A673 (cell line): ENCODE results near the gene ROS1. TPM values are rescaled to one million over a fixed set of nuclear protein-coding genes. Genes with fewer than 3 reads are reported as not detected.

Experiments
- BruUV-seq: library from RNA; stranded (reverse); fragments of 400-500 nt; replicated peaks from 2 replicates; lab custom pipeline; 2021; lab: Mats Ljungman, UMichigan
- CTCF ChIA-PET: fragments of 300-600 bp; sonication (Branson Sonifier 250); formaldehyde crosslinking; loops from one replicate; lab custom pipeline; 2022; ENCODE audit warnings: antibody characterized with exemption; lab: Charles Lee
- POLR2A ChIA-PET: fragments of 300-600 bp; sonication (Branson Sonifier 250); formaldehyde crosslinking; loops from one replicate; lab custom pipeline; 2022; ENCODE audit warnings: antibody characterized with exemption; ENCODE audit not compliant: low non-redundant PET; lab: Charles Lee
- DNase-seq: peaks from one replicate; pipeline ENCODE4 v3.0.0-alpha.2; 2015; ENCODE audit warnings: low spot score
- H3K27ac ChIP-seq: fragments of 200-600 bp; sonication (generic); 2 replicates; pipeline ENCODE4 v1.5.1; 2016; ENCODE audit warnings: mixed run types, low read depth, mild to moderate bottlenecking, mixed read lengths, antibody characterized with exemption, low read length; ENCODE audit not compliant: poor library complexity, severe bottlenecking
- H3K27me3 ChIP-seq: fragments of 200-600 bp; sonication (generic); replicated peaks from 2 replicates; pipeline ENCODE4 v1.6.1; 2017; ENCODE audit warnings: mixed run types, low read depth, mild to moderate bottlenecking, mixed read lengths, antibody characterized with exemption, low read length; ENCODE audit not compliant: insufficient read depth, poor library complexity
- H3K36me3 ChIP-seq: fragments of 200-600 bp; sonication (generic); 2 replicates; pipeline ENCODE4 v1.6.1; 2016; ENCODE audit warnings: mixed run types, mild to moderate bottlenecking, mixed read lengths, antibody characterized with exemption, low read length; ENCODE audit not compliant: insufficient read depth, poor library complexity, severe bottlenecking
- H3K4me1 ChIP-seq: fragments of 200-600 bp; sonication (generic); 2 replicates; pipeline ENCODE4 v1.6.1; 2017; ENCODE audit warnings: mixed run types, mild to moderate bottlenecking, mixed read lengths, antibody characterized with exemption, low read length; ENCODE audit not compliant: insufficient read depth, poor library complexity, severe bottlenecking
- H3K4me3 ChIP-seq: fragments of 200-600 bp; sonication (generic); 2 replicates; pipeline ENCODE4 v1.5.1; 2016; ENCODE audit warnings: low read depth, mixed run types, mild to moderate bottlenecking, mixed read lengths, low read length; ENCODE audit not compliant: poor library complexity, severe bottlenecking
- H3K9me3 ChIP-seq: fragments of 200-600 bp; sonication (generic); 2 replicates; pipeline ENCODE4 v1.6.1; 2016; ENCODE audit warnings: mixed run types, low read depth, mild to moderate bottlenecking, mixed read lengths, antibody characterized with exemption, low read length; ENCODE audit not compliant: poor library complexity, severe bottlenecking
- CTCF ChIP-seq: fragments of 300-800, 200-600 bp; sonication (generic); conservative IDR thresholded peaks from 2 replicates; pipeline ENCODE4 v1.5.1; 2017; ENCODE audit warnings: low read depth, mild to moderate bottlenecking, antibody characterized with exemption, low read length, moderate library complexity, mixed read lengths
- EZH2 ChIP-seq: fragments of 200-600 bp; sonication (generic); IDR thresholded peaks from 2 replicates; pipeline ENCODE4 v1.6.1; 2017; ENCODE audit warnings: borderline replicate concordance, low read depth, mild to moderate bottlenecking, mixed read lengths, antibody characterized with exemption, low read length; ENCODE audit not compliant: poor library complexity, severe bottlenecking
- intact Hi-C: fragments of 100-400 bp; cut with micrococcal nuclease; formaldehyde crosslinking; loops from one replicate; pipeline ENCODE4 v1.10.0; 2022; ENCODE audit not compliant: unreplicated experiment
- total RNA-seq: library from RNA; stranded (reverse); gene quantifications from 2 replicates; pipeline ENCODE4 v1.2.3, GENCODE V29; 2021

The ROS1 gene
- total RNA-seq, 1 experiment from 2014 or later: not detected

DNA sequence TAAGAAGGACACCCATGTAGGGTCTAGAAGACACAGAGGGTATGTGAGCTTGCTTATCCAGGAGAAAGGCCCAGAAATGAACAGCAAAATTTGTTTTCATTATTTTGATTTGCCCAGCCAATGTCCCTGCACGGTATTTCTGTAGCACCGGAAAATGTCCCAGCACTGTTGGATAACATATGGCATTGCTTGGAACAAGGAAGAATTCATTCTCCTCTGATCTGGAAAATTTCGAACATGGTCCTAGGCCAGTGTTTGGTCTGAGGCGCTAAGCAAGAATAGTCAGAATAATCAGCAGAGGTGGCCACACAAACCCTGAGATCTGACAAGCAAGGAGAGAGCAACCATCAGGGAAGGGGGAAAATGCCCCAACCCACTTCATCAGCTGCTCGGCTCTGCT is 26.6 kb downstream of the ROS1 start:
- BruUV-seq: no TSS peak
- ChIA-PET POLR2A (no interaction called here), CTCF (no interaction called here)
- intact Hi-C loops: loop anchor here (5.0 kb wide), 1 partner anchor 208 kb away; no protein-coding TSS in a partner anchor
- H3K4me3 ChIP-seq: no peak overlapping the region
- H3K27me3 ChIP-seq: peaks cover 4% of the 10 kb centered on the region
- no peaks in the 10 kb centered on the region for H3K4me1 ChIP-seq
- DNase-seq: no peak
- TF ChIP-seq EZH2 (no peak), CTCF (no peak)
- no peaks in the 10 kb centered on the region for H3K36me3 ChIP-seq
- H3K27ac ChIP-seq: no peak overlapping the region
- no peaks in the 10 kb centered on the region for H3K9me3 ChIP-seq

DNA sequence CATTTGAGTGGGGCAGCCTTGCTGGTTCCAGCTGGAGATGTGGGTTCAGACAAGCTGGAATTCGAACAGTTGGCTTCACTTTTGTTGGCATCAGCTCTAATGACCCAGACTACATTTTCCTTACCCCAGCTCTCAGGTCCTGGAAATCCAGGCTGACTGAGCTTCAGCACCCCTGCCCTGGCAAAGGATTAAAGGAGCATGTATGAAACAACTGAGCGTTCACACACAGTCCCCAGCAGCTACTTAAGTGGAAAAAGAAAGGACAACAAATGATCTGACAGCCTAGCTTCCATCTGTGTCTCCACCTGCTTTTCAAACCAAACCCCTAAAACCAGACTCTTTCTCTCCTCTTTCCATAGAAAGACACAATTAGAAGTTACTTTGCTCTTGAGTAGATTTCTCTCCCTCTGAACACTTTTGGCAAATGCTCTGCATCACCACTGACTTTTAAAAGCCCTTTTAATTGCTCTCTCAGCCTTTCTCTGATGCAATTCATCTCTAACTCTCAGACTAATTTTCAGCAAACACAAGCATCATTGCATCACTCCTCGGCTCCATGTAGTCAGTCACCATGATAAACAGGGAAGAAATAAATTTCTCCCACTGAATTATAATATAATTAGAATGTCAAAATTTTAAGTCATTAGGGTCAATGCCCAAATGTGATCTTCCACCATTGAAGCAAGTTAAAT is 28.1 kb downstream of the ROS1 start:
- CTCF ChIA-PET: no interaction called here
- Histone ChIP-seq H3K36me3 (no peaks in the 10 kb centered on the region), H3K9me3 (no peaks in the 10 kb centered on the region), H3K27ac (no peak overlapping the region), H3K27me3 (peaks cover 4% of the 10 kb centered on the region), H3K4me1 (no peaks in the 10 kb centered on the region), H3K4me3 (no peak overlapping the region)
- no TSS peak for BruUV-seq
- intact Hi-C loops: loop anchor here (5.0 kb wide), 1 partner anchor 210 kb away; no protein-coding TSS in a partner anchor
- POLR2A ChIA-PET: no interaction called here
- TF ChIP-seq CTCF: no peak
- no peak for TF ChIP-seq EZH2
- no peak for DNase-seq

DNA sequence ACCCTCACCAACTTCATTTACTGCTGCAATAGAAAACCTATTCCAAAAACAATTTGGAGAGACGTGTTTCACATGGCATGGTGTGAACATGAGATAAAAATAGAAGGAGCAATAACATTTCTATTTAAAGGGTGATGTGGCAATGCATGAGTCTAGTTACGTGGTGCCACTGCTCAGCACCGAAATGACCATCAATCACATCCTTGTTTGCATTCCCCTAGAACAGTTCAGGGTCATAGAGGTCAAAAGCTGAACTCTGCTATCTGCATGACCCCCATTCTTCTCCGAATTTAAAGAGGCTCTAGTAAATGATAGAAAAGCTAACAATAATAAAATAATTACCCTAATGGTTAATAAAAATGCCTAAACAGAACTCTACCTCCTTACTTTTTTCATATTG is 29.5 kb downstream of the ROS1 start:
- Histone ChIP-seq H3K9me3 (no peaks in the 10 kb centered on the region), H3K4me1 (no peaks in the 10 kb centered on the region), H3K27ac (no peak overlapping the region), H3K36me3 (no peaks in the 10 kb centered on the region), H3K27me3 (peaks cover 16% of the 10 kb centered on the region), H3K4me3 (no peak overlapping the region)
- no peak for DNase-seq
- TF ChIP-seq EZH2: no peak
- no peak for TF ChIP-seq CTCF
- ChIA-PET POLR2A (no interaction called here), CTCF (no interaction called here)
- BruUV-seq: no TSS peak
- intact Hi-C loops: loop anchor here (5.0 kb wide), 1 partner anchor 211 kb away; no protein-coding TSS in a partner anchor
